ENCODE data around the gene FAM3A. TPM values are rescaled to one million over a fixed set of nuclear protein-coding genes. Genes with fewer than 3 reads are reported as not detected.

The FAM3A gene
- total and polyA plus RNA-seq, 2 experiments from 2014 or later = 12.0 to 16.5 TPM

- H3K9me3 Mint-ChIP-seq = no peaks in the 10 kb centered on the region
- H3K4me1 Mint-ChIP-seq = no peaks in the 10 kb centered on the region
- H3K79me2 ChIP-seq (replicated peaks; ENCODE audit: insufficient read depth) = no peaks in the 10 kb centered on the region
- no peaks in the 10 kb centered on the region for H3K27me3 Mint-ChIP-seq (ENCODE audit: insufficient read depth, low read depth, poor library complexity)
- no peak for TF ChIP-seq ZNF114 (CRISPR knock-in tag; IDR thresholded peaks at IDR 0.05)
- TF ChIP-seq, protein P1, sequence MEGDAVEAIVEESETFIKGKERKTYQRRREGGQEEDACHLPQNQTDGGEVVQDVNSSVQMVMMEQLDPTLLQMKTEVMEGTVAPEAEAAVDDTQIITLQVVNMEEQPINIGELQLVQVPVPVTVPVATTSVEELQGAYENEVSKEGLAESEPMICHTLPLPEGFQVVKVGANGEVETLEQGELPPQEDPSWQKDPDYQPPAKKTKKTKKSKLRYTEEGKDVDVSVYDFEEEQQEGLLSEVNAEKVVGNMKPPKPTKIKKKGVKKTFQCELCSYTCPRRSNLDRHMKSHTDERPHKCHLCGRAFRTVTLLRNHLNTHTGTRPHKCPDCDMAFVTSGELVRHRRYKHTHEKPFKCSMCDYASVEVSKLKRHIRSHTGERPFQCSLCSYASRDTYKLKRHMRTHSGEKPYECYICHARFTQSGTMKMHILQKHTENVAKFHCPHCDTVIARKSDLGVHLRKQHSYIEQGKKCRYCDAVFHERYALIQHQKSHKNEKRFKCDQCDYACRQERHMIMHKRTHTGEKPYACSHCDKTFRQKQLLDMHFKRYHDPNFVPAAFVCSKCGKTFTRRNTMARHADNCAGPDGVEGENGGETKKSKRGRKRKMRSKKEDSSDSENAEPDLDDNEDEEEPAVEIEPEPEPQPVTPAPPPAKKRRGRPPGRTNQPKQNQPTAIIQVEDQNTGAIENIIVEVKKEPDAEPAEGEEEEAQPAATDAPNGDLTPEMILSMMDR (conservative IDR thresholded peaks at IDR 0.05; ENCODE audit: low read depth in 2 of 2) = no peak
- TF ChIP-seq ZNF331 (CRISPR knock-in tag; IDR thresholded peaks at IDR 0.05; ENCODE audit: low read depth) = no peak
- no peak for TF ChIP-seq EZH2 (IDR thresholded peaks at IDR 0.05; ENCODE audit: low read depth, unreplicated experiment)
- TF ChIP-seq, protein P2, sequence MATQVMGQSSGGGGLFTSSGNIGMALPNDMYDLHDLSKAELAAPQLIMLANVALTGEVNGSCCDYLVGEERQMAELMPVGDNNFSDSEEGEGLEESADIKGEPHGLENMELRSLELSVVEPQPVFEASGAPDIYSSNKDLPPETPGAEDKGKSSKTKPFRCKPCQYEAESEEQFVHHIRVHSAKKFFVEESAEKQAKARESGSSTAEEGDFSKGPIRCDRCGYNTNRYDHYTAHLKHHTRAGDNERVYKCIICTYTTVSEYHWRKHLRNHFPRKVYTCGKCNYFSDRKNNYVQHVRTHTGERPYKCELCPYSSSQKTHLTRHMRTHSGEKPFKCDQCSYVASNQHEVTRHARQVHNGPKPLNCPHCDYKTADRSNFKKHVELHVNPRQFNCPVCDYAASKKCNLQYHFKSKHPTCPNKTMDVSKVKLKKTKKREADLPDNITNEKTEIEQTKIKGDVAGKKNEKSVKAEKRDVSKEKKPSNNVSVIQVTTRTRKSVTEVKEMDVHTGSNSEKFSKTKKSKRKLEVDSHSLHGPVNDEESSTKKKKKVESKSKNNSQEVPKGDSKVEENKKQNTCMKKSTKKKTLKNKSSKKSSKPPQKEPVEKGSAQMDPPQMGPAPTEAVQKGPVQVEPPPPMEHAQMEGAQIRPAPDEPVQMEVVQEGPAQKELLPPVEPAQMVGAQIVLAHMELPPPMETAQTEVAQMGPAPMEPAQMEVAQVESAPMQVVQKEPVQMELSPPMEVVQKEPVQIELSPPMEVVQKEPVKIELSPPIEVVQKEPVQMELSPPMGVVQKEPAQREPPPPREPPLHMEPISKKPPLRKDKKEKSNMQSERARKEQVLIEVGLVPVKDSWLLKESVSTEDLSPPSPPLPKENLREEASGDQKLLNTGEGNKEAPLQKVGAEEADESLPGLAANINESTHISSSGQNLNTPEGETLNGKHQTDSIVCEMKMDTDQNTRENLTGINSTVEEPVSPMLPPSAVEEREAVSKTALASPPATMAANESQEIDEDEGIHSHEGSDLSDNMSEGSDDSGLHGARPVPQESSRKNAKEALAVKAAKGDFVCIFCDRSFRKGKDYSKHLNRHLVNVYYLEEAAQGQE (IDR thresholded peaks at IDR 0.05; ENCODE audit: unreplicated experiment) = no peak
- no peak for TF ChIP-seq POLR2AphosphoS5 (IDR thresholded peaks at IDR 0.05; ENCODE audit: low read depth)
- no peak for TF ChIP-seq EZH2phosphoT487 (IDR thresholded peaks at IDR 0.05; ENCODE audit: unreplicated experiment)
- no peak for TF ChIP-seq JUNB (IDR thresholded peaks at IDR 0.05; ENCODE audit: unreplicated experiment)
- no peak for TF ChIP-seq NANOG (IDR thresholded peaks at IDR 0.05; ENCODE audit: borderline replicate concordance)
- TF ChIP-seq CREB1 (CRISPR knock-in tag; IDR thresholded peaks at IDR 0.05; ENCODE audit: low read depth) = no peak
- no peak for TF ChIP-seq STAT1 (IDR thresholded peaks at IDR 0.05; ENCODE audit: unreplicated experiment)
- no peak for TF ChIP-seq ZNF462 (CRISPR knock-in tag; IDR thresholded peaks at IDR 0.05)
- no peaks in the 10 kb centered on the region for H3F3A ChIP-seq (replicated peaks; ENCODE audit: low read depth)
- DNase-seq (ENCODE audit: low spot score) = no peak
- no peak overlapping the region for H3K4me3 Mint-ChIP-seq
- no peaks in the 10 kb centered on the region for H3K36me3 ChIP-seq (ENCODE audit: insufficient read depth)
- no peak overlapping the region for H3K4me2 ChIP-seq
- H3K27ac Mint-ChIP-seq = no peak overlapping the region
- H2AFZ ChIP-seq = no peak overlapping the region
- peaks cover 13% of the 10 kb centered on the region; the same call in 2 of the 3 replicates for H3K36me3 Mint-ChIP-seq (ENCODE audit: low read depth)
- no peak for ATAC-seq
- H4K20me1 ChIP-seq (replicated peaks; ENCODE audit: insufficient read depth) = no peaks in the 10 kb centered on the region
- H3K27ac ChIP-seq (ENCODE audit: low read depth) = no peak overlapping the region
- no peak overlapping the region for H3K4me3 ChIP-seq
- no peaks in the 10 kb centered on the region for H3K9me2 ChIP-seq (ENCODE audit: insufficient read depth)
- no peaks in the 10 kb centered on the region for H3K4me1 ChIP-seq (ENCODE audit: insufficient read depth)
- no peaks in the 10 kb centered on the region for H3K27me3 ChIP-seq (ENCODE audit: insufficient read depth)
Measured at GRCh38 chrX:154506483-154507332, 9.3 kb downstream of the FAM3A start.

Measured in GM23338 (cell line).